Activated naive CD4-positive, alpha-beta T cell treated with anti-CD3 and anti-CD28 coated beads for 36 hours (primary cell): ENCODE measurements around the gene HLTF. TPM values are rescaled to one million over a fixed set of nuclear protein-coding genes. Genes with fewer than 3 reads are reported as not detected.

Experiments used
- CTCF ChIA-PET: fragments of 350-600 bp; sonication (Branson Sonifier 250); formaldehyde crosslinking; loops from one replicate; lab custom pipeline; 2021; ENCODE audit warnings: antibody characterized with exemption; lab: Charles Lee
- DNase-seq: peaks from one replicate; pipeline ENCODE4 v3.0.0-alpha.2; 2020
- H3K27ac Mint-ChIP-seq: one replicate; pipeline ENCODE4 v1.8.0; 2021; ENCODE audit warnings: mild to moderate bottlenecking, mixed read lengths
- H3K27me3 Mint-ChIP-seq: one replicate; pipeline ENCODE4 v1.8.0; 2021; ENCODE audit warnings: low read depth, mixed read lengths
- H3K36me3 Mint-ChIP-seq: one replicate; pipeline ENCODE4 v1.8.0; 2021; ENCODE audit warnings: low read depth, mixed read lengths
- H3K4me1 Mint-ChIP-seq: one replicate; pipeline ENCODE4 v1.8.0; 2021; ENCODE audit warnings: low read depth, mixed read lengths
- H3K4me3 Mint-ChIP-seq: one replicate; pipeline ENCODE4 v1.8.0; 2021; ENCODE audit warnings: mild to moderate bottlenecking, moderate library complexity, mixed read lengths
- H3K9me3 Mint-ChIP-seq: one replicate; pipeline ENCODE4 v1.8.0; 2021; ENCODE audit warnings: mixed read lengths
- intact Hi-C: fragments of 100-400 bp; cut with micrococcal nuclease; formaldehyde crosslinking; loops from one replicate; pipeline ENCODE4 v1.15.1; 2023
- total RNA-seq, 2 experiments: library from RNA; stranded (reverse); gene quantifications; one replicate each; pipeline ENCODE4 v1.2.3, GENCODE V29; 2021

The HLTF gene, protein sequence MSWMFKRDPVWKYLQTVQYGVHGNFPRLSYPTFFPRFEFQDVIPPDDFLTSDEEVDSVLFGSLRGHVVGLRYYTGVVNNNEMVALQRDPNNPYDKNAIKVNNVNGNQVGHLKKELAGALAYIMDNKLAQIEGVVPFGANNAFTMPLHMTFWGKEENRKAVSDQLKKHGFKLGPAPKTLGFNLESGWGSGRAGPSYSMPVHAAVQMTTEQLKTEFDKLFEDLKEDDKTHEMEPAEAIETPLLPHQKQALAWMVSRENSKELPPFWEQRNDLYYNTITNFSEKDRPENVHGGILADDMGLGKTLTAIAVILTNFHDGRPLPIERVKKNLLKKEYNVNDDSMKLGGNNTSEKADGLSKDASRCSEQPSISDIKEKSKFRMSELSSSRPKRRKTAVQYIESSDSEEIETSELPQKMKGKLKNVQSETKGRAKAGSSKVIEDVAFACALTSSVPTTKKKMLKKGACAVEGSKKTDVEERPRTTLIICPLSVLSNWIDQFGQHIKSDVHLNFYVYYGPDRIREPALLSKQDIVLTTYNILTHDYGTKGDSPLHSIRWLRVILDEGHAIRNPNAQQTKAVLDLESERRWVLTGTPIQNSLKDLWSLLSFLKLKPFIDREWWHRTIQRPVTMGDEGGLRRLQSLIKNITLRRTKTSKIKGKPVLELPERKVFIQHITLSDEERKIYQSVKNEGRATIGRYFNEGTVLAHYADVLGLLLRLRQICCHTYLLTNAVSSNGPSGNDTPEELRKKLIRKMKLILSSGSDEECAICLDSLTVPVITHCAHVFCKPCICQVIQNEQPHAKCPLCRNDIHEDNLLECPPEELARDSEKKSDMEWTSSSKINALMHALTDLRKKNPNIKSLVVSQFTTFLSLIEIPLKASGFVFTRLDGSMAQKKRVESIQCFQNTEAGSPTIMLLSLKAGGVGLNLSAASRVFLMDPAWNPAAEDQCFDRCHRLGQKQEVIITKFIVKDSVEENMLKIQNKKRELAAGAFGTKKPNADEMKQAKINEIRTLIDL
- total RNA-seq: 10 to 100 TPM; 22.0 to 22.6 TPM

GRCh38 chr3:149086232-149086988, at the start of gene HLTF:
Gene HLTF (minus strand): TSS chr3:149086533. CDS start chr3:149086336, 197 bp downstream.
- Mint-ChIP-seq H3K36me3 (peaks cover 7% of the 10 kb centered on the region), H3K4me1 (peaks cover 14% of the 10 kb centered on the region), H3K9me3 (no peaks in the 10 kb centered on the region), H3K27ac (peak within 1 kb of the TSS; percentile 67), H3K4me3 (peak within 1 kb of the TSS; percentile 95), H3K27me3 (no peaks in the 10 kb centered on the region)
- intact Hi-C loops: loop anchor here (1.0 to 2.0 kb wide), 3 partner anchors 43 to 95 kb away; partner anchors contain the start of genes GYG1 and HPS3
- CTCF ChIA-PET: interaction anchor here (1.2 to 1.7 kb wide), 2 partner anchors 43 to 188 kb away, joined by 3 read pairs; no protein-coding TSS in a partner anchor
- peak; percentile 94 for DNase-seq

DNA sequence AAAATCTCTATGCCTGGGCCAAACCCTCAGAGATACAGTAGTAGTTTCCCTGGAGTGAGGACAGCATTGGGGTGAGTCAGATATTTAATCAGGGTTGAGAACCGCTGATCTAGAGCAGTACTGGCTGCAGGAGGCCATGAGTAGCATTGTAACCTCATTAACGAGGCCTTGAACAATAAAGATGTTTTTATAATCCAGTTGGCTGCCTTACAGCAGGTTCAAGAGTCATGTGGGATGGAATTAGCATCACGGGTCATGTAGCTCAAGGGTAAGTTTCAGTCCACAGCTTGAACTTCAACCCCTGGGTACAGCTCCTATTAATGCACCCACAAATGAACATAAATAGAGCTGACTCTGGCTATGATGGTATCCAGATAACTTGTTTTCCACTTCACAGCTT, 48.2 kb upstream of the HLTF start:
- intact Hi-C loops: no loop called here
- H3K36me3 Mint-ChIP-seq: peaks cover 2% of the 10 kb centered on the region

DNA sequence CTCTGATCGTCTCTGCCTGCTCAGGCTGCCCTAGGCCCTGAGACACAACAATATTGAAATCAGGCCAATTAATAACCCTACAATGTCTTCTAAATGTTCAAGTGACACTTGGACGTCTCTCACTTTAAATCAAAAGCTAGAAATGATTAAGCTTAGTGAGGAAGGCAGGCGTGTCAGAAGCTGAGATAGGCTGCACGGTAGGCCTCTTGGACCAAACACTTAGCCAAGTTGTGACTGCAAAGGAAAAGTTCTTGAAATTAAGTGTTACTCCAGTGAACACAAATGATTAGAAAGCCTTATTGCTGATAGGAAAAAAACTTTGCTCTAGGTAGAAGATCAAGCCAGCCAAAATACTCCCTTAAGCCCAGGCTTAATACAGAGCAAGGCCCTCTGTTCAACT, 45.3 kb upstream of the HLTF start:
- Mint-ChIP-seq H3K27ac (no peak overlapping the region), H3K9me3 (no peaks in the 10 kb centered on the region), H3K4me1 (peaks cover 29% of the 10 kb centered on the region), H3K36me3 (peaks cover 2% of the 10 kb centered on the region), H3K4me3 (peak overlapping the region; percentile 10), H3K27me3 (no peaks in the 10 kb centered on the region)
- no peak for DNase-seq
- CTCF ChIA-PET: interaction anchor here (1.4 to 4.4 kb wide), 2 partner anchors 11 to 176 kb away, joined by 3 to 30 read pairs; no protein-coding TSS in a partner anchor
- intact Hi-C loops: no loop called here

More for the DNA sequence above, 48.2 kb upstream of the HLTF start:
- no peak for DNase-seq
- Mint-ChIP-seq H3K4me3 (no peak overlapping the region), H3K4me1 (peaks cover 27% of the 10 kb centered on the region), H3K27me3 (no peaks in the 10 kb centered on the region), H3K9me3 (no peaks in the 10 kb centered on the region), H3K27ac (no peak overlapping the region)
- CTCF ChIA-PET: interaction anchor here (0.7 to 0.9 kb wide), 2 partner anchors 9 to 200 kb away, joined by 3 read pairs; no protein-coding TSS in a partner anchor

DNA sequence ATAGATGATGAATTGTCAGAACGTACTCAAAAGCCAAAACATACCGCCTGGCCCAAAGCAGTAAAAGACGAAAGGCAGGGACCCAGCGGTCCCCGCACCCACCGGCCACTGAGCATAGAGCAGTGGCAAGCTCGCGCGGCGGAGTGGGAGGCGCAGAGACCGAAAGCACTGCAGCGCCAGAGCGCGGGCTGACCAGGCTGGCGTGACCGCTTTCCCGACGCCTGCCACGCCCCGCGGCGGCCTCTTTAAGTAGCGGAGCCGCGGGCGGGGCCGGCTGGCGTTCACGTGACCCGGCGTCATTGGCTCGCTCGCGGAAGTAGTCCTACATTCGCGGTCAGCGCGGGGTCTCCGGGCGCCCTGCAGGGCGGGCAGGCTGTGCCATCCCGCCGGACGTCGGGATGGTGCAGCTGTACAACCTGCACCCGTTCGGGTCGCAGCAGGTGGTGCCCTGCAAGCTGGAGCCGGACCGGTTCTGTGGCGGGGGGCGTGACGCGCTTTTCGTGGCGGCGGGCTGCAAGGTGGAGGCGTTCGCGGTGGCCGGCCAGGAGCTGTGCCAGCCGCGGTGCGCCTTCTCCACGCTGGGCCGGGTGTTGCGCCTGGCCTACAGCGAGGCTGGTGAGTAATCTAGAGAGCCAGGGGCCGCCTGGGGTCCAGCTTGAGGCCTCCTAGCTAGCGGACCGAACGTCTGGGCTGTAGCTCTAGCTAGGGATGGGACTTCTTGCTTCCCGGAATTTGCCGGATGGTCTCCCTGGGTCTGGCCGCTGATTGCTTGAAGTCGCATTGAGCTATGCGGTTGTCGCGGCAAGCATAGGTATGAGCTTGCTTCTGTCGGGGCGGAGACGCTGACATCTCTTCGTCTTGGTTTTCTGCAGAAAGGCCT, 43.2 kb upstream of the HLTF start, which contains the start of gene HPS3:
TSS of gene HPS3 (plus strand) at position 313 of the 880 bp plus-strand sequence. CDS start at position 399, 86 bp downstream.
- H3K9me3 Mint-ChIP-seq: no peaks in the 10 kb centered on the region
- intact Hi-C loops: loop anchor here (1.0 to 5.0 kb wide), 6 partner anchors 43 to 683 kb away; partner anchors contain the start of genes COMMD2, GYG1 and HLTF
- H3K4me3 Mint-ChIP-seq: peak within 1 kb of the TSS; percentile 82
- peaks cover 29% of the 10 kb centered on the region for H3K4me1 Mint-ChIP-seq
- CTCF ChIA-PET: interaction anchor here (0.6 to 4.4 kb wide), 7 partner anchors 9 to 642 kb away, joined by 3 to 30 read pairs (median 3); no protein-coding TSS in a partner anchor
- peak; percentile 79 for DNase-seq
- H3K27me3 Mint-ChIP-seq: peaks cover 2% of the 10 kb centered on the region
- H3K36me3 Mint-ChIP-seq: peaks cover 2% of the 10 kb centered on the region
- H3K27ac Mint-ChIP-seq: peak within 1 kb of the TSS; percentile 25

DNA sequence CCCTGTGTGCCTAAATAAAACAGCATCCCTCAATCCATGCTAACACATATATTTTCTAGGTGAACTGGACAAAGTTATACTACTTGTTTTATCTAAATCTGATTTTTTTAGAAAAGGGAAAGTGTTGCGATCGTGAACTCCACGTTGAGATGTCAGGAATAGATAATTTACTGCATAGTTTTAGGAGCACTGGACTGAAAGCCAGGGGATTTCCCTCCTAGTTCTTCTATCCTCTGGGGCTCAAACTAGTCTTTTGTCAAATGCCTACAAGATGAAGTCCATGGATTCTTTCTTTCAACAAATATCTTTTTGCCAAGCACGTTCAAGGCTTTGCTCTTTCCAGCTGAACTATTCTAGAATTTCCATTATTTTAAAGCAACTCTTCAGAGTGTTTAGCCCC, 42.5 kb upstream of the HLTF start:
- Mint-ChIP-seq H3K4me1 (peaks cover 29% of the 10 kb centered on the region), H3K36me3 (peaks cover 2% of the 10 kb centered on the region), H3K27me3 (peaks cover 4% of the 10 kb centered on the region), H3K4me3 (peak overlapping the region; percentile 82), H3K9me3 (no peaks in the 10 kb centered on the region), H3K27ac (peak overlapping the region; percentile 9)
- CTCF ChIA-PET: interaction anchor here (4.4 kb wide), 1 partner anchor 8 kb away, joined by 30 read pairs; no protein-coding TSS in a partner anchor
- intact Hi-C loops: loop anchor here (1.0 to 5.0 kb wide), 6 partner anchors 43 to 683 kb away; partner anchors contain the start of genes COMMD2, GYG1 and HLTF
- DNase-seq: no peak

- CTCF ChIA-PET: interaction anchor here (0.5 to 7.6 kb wide), 6 partner anchors 15 to 169 kb away, joined by 3 to 103 read pairs (median 4); no protein-coding TSS in a partner anchor
- no peak for DNase-seq
- Mint-ChIP-seq H3K27me3 (peaks cover 4% of the 10 kb centered on the region), H3K36me3 (no peaks in the 10 kb centered on the region), H3K4me1 (no peaks in the 10 kb centered on the region), H3K4me3 (no peak overlapping the region), H3K9me3 (no peaks in the 10 kb centered on the region), H3K27ac (no peak overlapping the region)
- intact Hi-C loops: no loop called here
These were observed 36.6 kb upstream of the HLTF start for GRCh38 chr3:149122721-149123578.

GRCh38 chr3:149120051-149120972, 34.0 kb upstream of the HLTF start:
- CTCF ChIA-PET: interaction anchor here (0.6 to 7.6 kb wide), 32 partner anchors 10 to 1873 kb away, joined by 3 to 103 read pairs (median 4); partner anchors contain the start of gene HPS3
- H3K4me1 Mint-ChIP-seq: no peaks in the 10 kb centered on the region
- no peak overlapping the region for H3K4me3 Mint-ChIP-seq

GRCh38 chr3:149119466-149119865, 33.1 kb upstream of the HLTF start:
- no peak for DNase-seq
- peaks cover under 1% of the 10 kb centered on the region for H3K27me3 Mint-ChIP-seq
- H3K4me3 Mint-ChIP-seq: no peak overlapping the region
- intact Hi-C loops: no loop called here
- no peaks in the 10 kb centered on the region for H3K36me3 Mint-ChIP-seq
- H3K9me3 Mint-ChIP-seq: no peaks in the 10 kb centered on the region
- no peaks in the 10 kb centered on the region for H3K4me1 Mint-ChIP-seq
- CTCF ChIA-PET: interaction anchor here (0.6 to 7.6 kb wide), 21 partner anchors 11 to 408 kb away, joined by 3 to 103 read pairs (median 4); partner anchors contain the start of gene HPS3
- no peak overlapping the region for H3K27ac Mint-ChIP-seq

More at GRCh38 chr3:149120051-149120972, 34.0 kb upstream of the HLTF start:
- no peak for DNase-seq
- no peaks in the 10 kb centered on the region for H3K36me3 Mint-ChIP-seq
- no peaks in the 10 kb centered on the region for H3K9me3 Mint-ChIP-seq
- intact Hi-C loops: loop anchor here (1.0 to 2.0 kb wide), 4 partner anchors 153 to 360 kb away; no protein-coding TSS in a partner anchor
- no peak overlapping the region for H3K27ac Mint-ChIP-seq
- H3K27me3 Mint-ChIP-seq: peaks cover 4% of the 10 kb centered on the region

DNA sequence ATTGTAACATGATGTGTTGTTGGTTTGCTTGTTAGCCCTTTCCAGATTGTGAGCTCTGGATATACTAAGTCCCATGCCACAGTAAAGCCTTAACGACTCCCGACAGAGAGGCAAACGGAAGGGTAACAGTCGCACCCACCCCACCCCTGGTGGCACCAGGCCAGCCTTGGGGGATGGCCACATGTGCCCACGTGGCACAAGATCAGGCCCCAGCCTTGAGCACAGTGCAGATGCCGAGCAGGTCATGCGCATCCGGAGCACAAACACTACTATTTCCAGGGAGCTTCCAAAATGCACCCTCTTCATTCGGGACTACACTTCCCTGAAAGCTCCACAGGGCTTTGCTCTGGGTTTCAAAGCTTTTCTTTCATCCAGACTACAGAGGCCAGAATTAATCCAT, 32.4 kb upstream of the HLTF start:
- no peak overlapping the region for H3K27ac Mint-ChIP-seq
- no peaks in the 10 kb centered on the region for H3K36me3 Mint-ChIP-seq
- H3K9me3 Mint-ChIP-seq: no peaks in the 10 kb centered on the region
- no peak for DNase-seq
- intact Hi-C loops: no loop called here
- CTCF ChIA-PET: interaction anchor here (0.5 to 7.6 kb wide), 6 partner anchors 31 to 276 kb away, joined by 3 to 103 read pairs (median 6); no protein-coding TSS in a partner anchor
- H3K27me3 Mint-ChIP-seq: no peaks in the 10 kb centered on the region
- no peaks in the 10 kb centered on the region for H3K4me1 Mint-ChIP-seq
- H3K4me3 Mint-ChIP-seq: no peak overlapping the region
